Naive thymus-derived CD4-positive, alpha-beta T cell (primary cell): Measurements from ENCODE around the gene IRGQ. TPM values are rescaled to one million over a fixed set of nuclear protein-coding genes. Genes with fewer than 3 reads are reported as not detected.

Experiments
- ATAC-seq: fragments of 150-1000 bp; cut with Tn5 transposase; 2 replicates; pipeline ENCODE4 v1.10.0; 2021; ENCODE audit warnings: mild to moderate bottlenecking, moderate library complexity
- CTCF ChIA-PET: fragments of 350-600 bp; sonication (Branson Sonifier 250); formaldehyde crosslinking; loops from one replicate; lab custom pipeline; 2021; ENCODE audit warnings: antibody characterized with exemption; lab: Charles Lee
- POLR2A ChIA-PET: fragments of 350-600 bp; sonication (Branson Sonifier 250); formaldehyde crosslinking; loops from one replicate; lab custom pipeline; 2021; ENCODE audit warnings: antibody characterized with exemption, inconsistent platforms; lab: Charles Lee
- DNase-seq, 9 donors: peaks; one replicate each; pipeline versions ENCODE4 v3.0.0 to v3.0.0-alpha.2; 2020 to 2022; ENCODE audit warnings: mixed read lengths in 1 of 9
- H3K27ac ChIP-seq: one replicate; pipeline ENCODE4 v1.7.0; 2013; ENCODE audit warnings: mild to moderate bottlenecking, low read depth, low read length, moderate library complexity
- H3K27me3 ChIP-seq, 2 donors: one replicate each; pipeline ENCODE4 v1.7.0; 2013; ENCODE audit warnings: low read length in 2 of 2, mild to moderate bottlenecking in 2 of 2, moderate library complexity in 2 of 2; ENCODE audit not compliant: control insufficient read depth in 2 of 2, insufficient read depth in 2 of 2
- H3K36me3 ChIP-seq, 3 experiments: 1 replicate in 2 of 3; 2 replicates in 1 of 3; pipeline ENCODE4 v1.7.0; 2013; ENCODE audit warnings: low read length in 3 of 3, mild to moderate bottlenecking in 3 of 3, moderate library complexity in 1 of 3; ENCODE audit not compliant: insufficient read depth in 3 of 3, control insufficient read depth in 2 of 3
- H3K4me1 ChIP-seq, 2 donors: one replicate each; pipeline ENCODE4 v1.7.0; 2013; ENCODE audit warnings: low read length in 2 of 2, mild to moderate bottlenecking in 2 of 2, moderate library complexity in 1 of 2; ENCODE audit not compliant: control insufficient read depth in 2 of 2, insufficient read depth in 2 of 2
- H3K4me3 ChIP-seq: 2 replicates; pipeline ENCODE4 v1.7.0; 2013; ENCODE audit warnings: mild to moderate bottlenecking, low read length
- H3K9me3 ChIP-seq, 3 experiments: 1 replicate in 2 of 3; 2 replicates in 1 of 3; pipeline ENCODE4 v1.7.0; 2013; ENCODE audit warnings: low read length in 3 of 3; ENCODE audit not compliant: control insufficient read depth in 2 of 3
- H3K27ac Mint-ChIP-seq, 9 donors: one replicate each; pipeline ENCODE4 v1.8.0; 2020 to 2022; ENCODE audit warnings: mixed read lengths in 9 of 9, mild to moderate bottlenecking in 8 of 9, moderate library complexity in 5 of 9, inconsistent platforms in 2 of 9
- H3K27me3 Mint-ChIP-seq, 5 donors: one replicate each; pipeline ENCODE4 v1.8.0; 2021 to 2022; ENCODE audit warnings: mixed read lengths in 5 of 5, mild to moderate bottlenecking in 1 of 5
- H3K36me3 Mint-ChIP-seq, 5 donors: one replicate each; pipeline ENCODE4 v1.8.0; 2020 to 2022; ENCODE audit warnings: mixed read lengths in 5 of 5, mild to moderate bottlenecking in 3 of 5, inconsistent platforms in 1 of 5
- H3K4me1 Mint-ChIP-seq, 7 donors: one replicate each; pipeline ENCODE4 v1.8.0; 2020 to 2022; ENCODE audit warnings: mixed read lengths in 7 of 7, mild to moderate bottlenecking in 3 of 7, inconsistent platforms in 1 of 7
- H3K4me3 Mint-ChIP-seq, 10 donors: one replicate each; pipeline ENCODE4 v1.8.0; 2020 to 2022; ENCODE audit warnings: mild to moderate bottlenecking in 10 of 10, mixed read lengths in 10 of 10, moderate library complexity in 6 of 10, inconsistent platforms in 2 of 10
- H3K9me3 Mint-ChIP-seq, 11 donors: one replicate each; pipeline ENCODE4 v1.8.0; 2020 to 2022; ENCODE audit warnings: mixed read lengths in 11 of 11, mild to moderate bottlenecking in 4 of 11, inconsistent platforms in 1 of 11, moderate library complexity in 1 of 11
- intact Hi-C, 2 donors: fragments of 100-400 bp; cut with micrococcal nuclease; formaldehyde crosslinking; loops; one replicate each; pipeline ENCODE4 v1.15.1; 2023
- polyA plus RNA-seq, 2 donors: library from polyadenylated mRNA; unstranded; fragments of 300-500 nt; fragmentation: Illumina TruSeq; gene quantifications; one replicate each; pipeline ENCODE4 v1.2.3, GENCODE V29; 2021
- total RNA-seq, 6 experiments: library from RNA in 5 of 6; stranded (reverse) in 5 of 6; gene quantifications; 1 replicate in 5 of 6; 2 replicates in 1 of 6; pipeline ENCODE4 v1.2.3 and lab custom pipeline; 2021 to 2026

The IRGQ gene
- total and polyA plus RNA-seq, 7 experiments from 2014 or later, result 0.32 to 43.8 (median 13.7) TPM

GRCh38 chr19:43574424-43575155, 21.3 kb downstream of the IRGQ start:
- ChIA-PET POLR2A (interaction anchor here (0.6 to 5.1 kb wide), 10 partner anchors 9 to 180 kb away, joined by 3 to 51 read pairs (median 4); partner anchors contain the start of genes IRGQ, SMG9, ZNF575 and ZNF576), CTCF (interaction anchor here (0.7 to 3.4 kb wide), 6 partner anchors 10 to 136 kb away, joined by 3 to 36 read pairs (median 3); partner anchors contain the start of genes IRGQ and ZNF576)
- Mint-ChIP-seq H3K36me3 (peaks cover 0 to 15% (median 3%) of the 10 kb centered on the region in 5 donors), H3K4me3 (peak overlapping the region; percentile 92 to 98 (median 96)), H3K9me3 (peaks cover 0 to 1% (median 0%) of the 10 kb centered on the region in 11 donors), H3K4me1 (peaks cover 26 to 63% (median 52%) of the 10 kb centered on the region in 7 donors), H3K27me3 (peaks cover 0 to 5% (median 0%) of the 10 kb centered on the region in 5 donors), H3K27ac (peak overlapping the region; percentile 93 to 99 (median 96))
- intact Hi-C loops, result loop anchor here (1.0 to 5.0 kb wide), 9 partner anchors 12 to 181 kb away; partner anchors contain the start of genes IRGQ (in 2 of the 2), ZNF428 (in 2 of the 2), ZNF575 (in 2 of the 2) and ZNF576 (in 2 of the 2)
- H3K36me3 ChIP-seq, result no peaks in the 10 kb centered on the region
- H3K4me3 ChIP-seq, result peak overlapping the region; percentile 77
- H3K27me3 ChIP-seq, result no peaks in the 10 kb centered on the region
- no peak for DNase-seq
- no peaks in the 10 kb centered on the region for H3K9me3 ChIP-seq
- H3K4me1 ChIP-seq, result peaks cover 12 to 18% of the 10 kb centered on the region in 2 donors
- peak overlapping the region; percentile 98 for H3K27ac ChIP-seq
- no peak for ATAC-seq

GRCh38 chr19:43572171-43572588, 23.8 kb downstream of the IRGQ start:
- peaks cover 24 to 62% (median 44%) of the 10 kb centered on the region in 7 donors for H3K4me1 Mint-ChIP-seq
- Histone ChIP-seq H3K4me1 (peaks cover 12 to 18% of the 10 kb centered on the region in 2 donors), H3K27ac (no peak overlapping the region), H3K9me3 (no peaks in the 10 kb centered on the region), H3K4me3 (no peak overlapping the region), H3K36me3 (no peaks in the 10 kb centered on the region), H3K27me3 (no peaks in the 10 kb centered on the region)
- H3K27ac Mint-ChIP-seq, result peak overlapping the region in 6 of 9 donors; percentile 29 to 86 (median 74)
- no peaks in the 10 kb centered on the region for H3K27me3 Mint-ChIP-seq
- H3K36me3 Mint-ChIP-seq, result peaks cover 0 to 15% (median 0%) of the 10 kb centered on the region in 5 donors
- peaks cover 0 to 1% (median 0%) of the 10 kb centered on the region in 11 donors for H3K9me3 Mint-ChIP-seq
- CTCF ChIA-PET, result interaction anchor here (0.8 to 2.8 kb wide), 2 partner anchors 18 to 22 kb away, joined by 6 to 11 read pairs; no protein-coding TSS in a partner anchor
- POLR2A ChIA-PET, result interaction anchor here (5.1 kb wide), 1 partner anchor 24 kb away, joined by 51 read pairs; the partner anchor contains the start of genes IRGQ and ZNF576
- H3K4me3 Mint-ChIP-seq, result peak overlapping the region in 1 of 10 donors; percentile 55
- DNase-seq (no peak), ATAC-seq (no peak)
- intact Hi-C loops, result no loop called here

- no peaks in the 10 kb centered on the region for H3K27me3 ChIP-seq
- ChIA-PET CTCF (interaction anchor here (1.3 kb wide), 1 partner anchor 14 kb away, joined by 5 read pairs; no protein-coding TSS in a partner anchor), POLR2A (interaction anchor here (1.3 kb wide), 1 partner anchor 38 kb away, joined by 3 read pairs; the partner anchor contains the start of gene ZNF575)
- no peak overlapping the region for H3K4me3 Mint-ChIP-seq
- peak overlapping the region in 8 of 9 donors; percentile 21 to 89 (median 64) for H3K27ac Mint-ChIP-seq
- no peak overlapping the region for H3K4me3 ChIP-seq
- peak overlapping the region; percentile 13 for H3K27ac ChIP-seq
- no peaks in the 10 kb centered on the region for H3K36me3 ChIP-seq
- peaks cover 0 to 18% (median 1%) of the 10 kb centered on the region in 5 donors for H3K36me3 Mint-ChIP-seq
- H3K9me3 Mint-ChIP-seq, result peaks cover 0 to 1% (median 0%) of the 10 kb centered on the region in 11 donors
- intact Hi-C loops, result no loop called here
- no peaks in the 10 kb centered on the region for H3K27me3 Mint-ChIP-seq
- ATAC-seq (no peak), DNase-seq (no peak)
- peaks cover 5 to 15% of the 10 kb centered on the region in 2 donors for H3K4me1 ChIP-seq
- H3K9me3 ChIP-seq, result no peaks in the 10 kb centered on the region
- H3K4me1 Mint-ChIP-seq, result peaks cover 19 to 54% (median 42%) of the 10 kb centered on the region in 7 donors
These were observed 25.7 kb downstream of the IRGQ start for GRCh38 chr19:43570174-43570791.

GRCh38 chr19:43569657-43570056, 26.3 kb downstream of the IRGQ start:
- ChIA-PET POLR2A (interaction anchor here (1.0 kb wide), 1 partner anchor 15 kb away, joined by 3 read pairs; no protein-coding TSS in a partner anchor), CTCF (interaction anchor here (1.3 kb wide), 1 partner anchor 14 kb away, joined by 5 read pairs; no protein-coding TSS in a partner anchor)
- Histone ChIP-seq H3K27ac (no peak overlapping the region), H3K4me3 (no peak overlapping the region), H3K9me3 (no peaks in the 10 kb centered on the region), H3K27me3 (no peaks in the 10 kb centered on the region), H3K4me1 (peaks cover 3 to 14% of the 10 kb centered on the region in 2 donors), H3K36me3 (no peaks in the 10 kb centered on the region)
- H3K27ac Mint-ChIP-seq, result peak overlapping the region in 8 of 9 donors; percentile 16 to 89 (median 46)
- intact Hi-C loops, result no loop called here
- no peak for DNase-seq
- no peak for ATAC-seq
- peaks cover 17 to 54% (median 42%) of the 10 kb centered on the region in 7 donors for H3K4me1 Mint-ChIP-seq
- H3K4me3 Mint-ChIP-seq, result no peak overlapping the region
- no peaks in the 10 kb centered on the region for H3K9me3 Mint-ChIP-seq
- peaks cover 0 to 18% (median 3%) of the 10 kb centered on the region in 5 donors for H3K36me3 Mint-ChIP-seq
- H3K27me3 Mint-ChIP-seq, result no peaks in the 10 kb centered on the region

- Mint-ChIP-seq H3K27me3 (no peaks in the 10 kb centered on the region), H3K4me1 (peaks cover 33 to 64% (median 60%) of the 10 kb centered on the region in 7 donors), H3K4me3 (peak overlapping the region in 6 of 10 donors; percentile 38 to 85 (median 52)), H3K27ac (peak overlapping the region; percentile 69 to 99 (median 95)), H3K36me3 (peaks cover 0 to 31% (median 5%) of the 10 kb centered on the region in 5 donors), H3K9me3 (no peaks in the 10 kb centered on the region)
- peaks cover 33 to 40% of the 10 kb centered on the region in 2 donors for H3K4me1 ChIP-seq
- no peak overlapping the region for H3K27ac ChIP-seq
- no peaks in the 10 kb centered on the region for H3K9me3 ChIP-seq
- POLR2A ChIA-PET, result interaction anchor here (0.9 to 1.7 kb wide), 5 partner anchors 10 to 55 kb away, joined by 3 to 6 read pairs (median 5); partner anchors contain the start of genes IRGQ, XRCC1, ZNF428 and ZNF575
- peaks cover 0 to 15% (median 0%) of the 10 kb centered on the region in 3 experiments for H3K36me3 ChIP-seq
- ATAC-seq, result no peak
- no peak for DNase-seq
- no peaks in the 10 kb centered on the region for H3K27me3 ChIP-seq
- CTCF ChIA-PET, result interaction anchor here (0.8 to 1.8 kb wide), 3 partner anchors 10 to 40 kb away, joined by 3 to 8 read pairs (median 3); partner anchors contain the start of gene XRCC1
- no peak overlapping the region for H3K4me3 ChIP-seq
- intact Hi-C loops, result no loop called here
These were observed 31.1 kb downstream of the IRGQ start for GRCh38 chr19:43564800-43565199.
